ENCODE results near the gene AHDC1. TPM values are rescaled to one million over a fixed set of nuclear protein-coding genes. Genes with fewer than 3 reads are reported as not detected.

Gene AHDC1
- total and polyA plus RNA-seq, 8 donors = 10.4 to 27.5 (median 14.9) TPM

GRCh38 chr1:27650171-27650538 is 46.2 kb upstream of the AHDC1 start:
- H3K36me3 ChIP-seq = no peaks in the 10 kb centered on the region
- peak in 1 of 6 donors; percentile 15 for DNase-seq
- H3K4me3 ChIP-seq = no peak overlapping the region
- H3K9me3 ChIP-seq = no peaks in the 10 kb centered on the region
- ATAC-seq = no peak
- TF ChIP-seq, protein P1, sequence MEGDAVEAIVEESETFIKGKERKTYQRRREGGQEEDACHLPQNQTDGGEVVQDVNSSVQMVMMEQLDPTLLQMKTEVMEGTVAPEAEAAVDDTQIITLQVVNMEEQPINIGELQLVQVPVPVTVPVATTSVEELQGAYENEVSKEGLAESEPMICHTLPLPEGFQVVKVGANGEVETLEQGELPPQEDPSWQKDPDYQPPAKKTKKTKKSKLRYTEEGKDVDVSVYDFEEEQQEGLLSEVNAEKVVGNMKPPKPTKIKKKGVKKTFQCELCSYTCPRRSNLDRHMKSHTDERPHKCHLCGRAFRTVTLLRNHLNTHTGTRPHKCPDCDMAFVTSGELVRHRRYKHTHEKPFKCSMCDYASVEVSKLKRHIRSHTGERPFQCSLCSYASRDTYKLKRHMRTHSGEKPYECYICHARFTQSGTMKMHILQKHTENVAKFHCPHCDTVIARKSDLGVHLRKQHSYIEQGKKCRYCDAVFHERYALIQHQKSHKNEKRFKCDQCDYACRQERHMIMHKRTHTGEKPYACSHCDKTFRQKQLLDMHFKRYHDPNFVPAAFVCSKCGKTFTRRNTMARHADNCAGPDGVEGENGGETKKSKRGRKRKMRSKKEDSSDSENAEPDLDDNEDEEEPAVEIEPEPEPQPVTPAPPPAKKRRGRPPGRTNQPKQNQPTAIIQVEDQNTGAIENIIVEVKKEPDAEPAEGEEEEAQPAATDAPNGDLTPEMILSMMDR (IDR thresholded peaks at IDR 0.05) = no peak
- H3K27ac ChIP-seq = peak overlapping the region in 1 of 4 donors; percentile 17
- FAIRE-seq = no peak
- intact Hi-C loops (cut with DNase I) = no loop called here
- WGBS, 2 donors = 79 to 83% methylated on average over 1 of the region's 1 CpG
- H3K27me3 ChIP-seq = no peaks in the 10 kb centered on the region
- no peaks in the 10 kb centered on the region for H3K4me1 ChIP-seq

- no peak for ATAC-seq
- peak in 1 of 6 donors; percentile 7 for DNase-seq
- no peak overlapping the region for H3K4me3 ChIP-seq
- H3K9me3 ChIP-seq = no peaks in the 10 kb centered on the region
- FAIRE-seq = no peak
- WGBS, 2 donors = 90 to 92% methylated on average over 11 of the region's 11 CpGs
- no peaks in the 10 kb centered on the region for H3K4me1 ChIP-seq
- intact Hi-C loops (cut with DNase I) = no loop called here
- H3K36me3 ChIP-seq = no peaks in the 10 kb centered on the region
- H3K27me3 ChIP-seq = no peaks in the 10 kb centered on the region
- TF ChIP-seq, protein P1 (IDR thresholded peaks at IDR 0.05) = no peak
- no peak overlapping the region for H3K27ac ChIP-seq
Observed at GRCh38 chr1:27649306-27649635, 45.3 kb upstream of the AHDC1 start.

DNA sequence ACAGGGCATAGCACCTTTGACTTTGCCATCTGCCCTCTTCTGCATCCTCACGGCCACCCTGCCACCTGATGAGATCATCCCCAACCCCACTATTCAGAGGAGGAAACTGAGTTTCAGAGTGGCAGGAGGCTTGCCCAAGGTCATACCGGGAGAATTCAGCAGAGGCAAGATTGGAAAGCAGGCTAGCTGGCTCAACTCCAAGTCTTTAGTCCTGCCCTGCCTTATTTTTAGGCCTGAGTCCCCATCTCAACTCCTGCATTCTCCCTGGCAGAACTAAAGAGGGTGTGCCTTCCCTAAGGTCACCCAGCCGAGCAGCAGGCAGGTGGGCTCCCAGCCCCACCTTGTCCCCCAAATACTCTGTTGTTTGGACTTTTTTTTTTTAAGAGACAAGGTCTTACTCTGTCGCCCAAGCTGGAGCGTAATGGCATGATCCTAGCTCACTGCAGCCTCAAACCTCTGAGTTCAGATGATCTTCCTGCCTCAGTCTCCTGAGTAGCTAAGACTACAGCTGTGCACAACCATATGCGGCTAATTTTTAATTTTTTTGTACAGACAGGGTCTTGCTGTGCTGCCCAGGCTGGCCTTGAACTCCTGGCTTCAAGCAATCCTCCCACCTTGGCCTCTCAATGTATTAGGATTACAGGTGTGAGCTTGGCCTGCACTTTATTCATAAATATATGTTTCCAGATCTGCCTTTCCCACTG is 44.8 kb upstream of the AHDC1 start:
- 62 to 67% methylated on average over 6 of the region's 6 CpGs for WGBS, 2 donors
- H3K36me3 ChIP-seq = no peaks in the 10 kb centered on the region
- H3K27me3 ChIP-seq = no peaks in the 10 kb centered on the region
- no peak overlapping the region for H3K27ac ChIP-seq
- peak in 1 of 6 donors; percentile 14 for DNase-seq
- no peaks in the 10 kb centered on the region for H3K4me1 ChIP-seq
- no peak overlapping the region for H3K4me3 ChIP-seq
- H3K9me3 ChIP-seq = no peaks in the 10 kb centered on the region
- TF ChIP-seq, protein P1 (IDR thresholded peaks at IDR 0.05) = no peak
- intact Hi-C loops (cut with DNase I) = no loop called here
- no peak for FAIRE-seq
- ATAC-seq = peak in 2 of 4 donors; percentile 32 to 39

DNA sequence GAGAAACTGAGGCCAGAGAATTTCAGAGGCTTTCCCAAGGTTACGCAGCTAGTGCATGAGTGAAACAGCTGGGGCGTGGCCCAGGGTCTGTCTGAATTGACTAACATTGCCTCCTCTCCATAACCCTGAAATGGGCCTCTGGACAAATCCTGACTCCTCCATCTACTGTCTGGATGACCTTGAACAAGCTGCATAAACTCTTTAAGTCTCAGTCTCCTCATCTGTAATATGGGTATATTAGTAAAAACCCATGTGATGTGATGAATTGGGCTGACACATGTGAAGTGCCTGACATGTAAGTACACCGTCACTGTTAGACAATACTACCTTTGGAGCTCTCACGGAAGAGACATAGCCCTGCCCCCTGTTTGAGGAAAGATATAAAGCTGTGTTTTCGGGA is 43.4 kb upstream of the AHDC1 start:
- no peak for ATAC-seq
- Histone ChIP-seq H3K27ac (no peak overlapping the region), H3K9me3 (no peaks in the 10 kb centered on the region), H3K27me3 (no peaks in the 10 kb centered on the region), H3K36me3 (no peaks in the 10 kb centered on the region), H3K4me1 (no peaks in the 10 kb centered on the region), H3K4me3 (no peak overlapping the region)
- no peak for DNase-seq
- TF ChIP-seq, protein P1 (IDR thresholded peaks at IDR 0.05) = no peak
- 89 to 95% methylated on average over 5 of the region's 5 CpGs for WGBS, 2 donors
- intact Hi-C loops (cut with DNase I) = no loop called here
- FAIRE-seq = no peak

GRCh38 chr1:27646676-27647075 is 42.7 kb upstream of the AHDC1 start:
- intact Hi-C loops (cut with DNase I) = no loop called here
- ATAC-seq (no peak), FAIRE-seq (no peak), DNase-seq (peak in 1 of 6 donors; percentile 23)
- WGBS, 2 donors = 82 to 87% methylated on average over 8 of the region's 8 CpGs
- TF ChIP-seq, protein P1 (IDR thresholded peaks at IDR 0.05) = no peak
- no peaks in the 10 kb centered on the region for H3K27me3 ChIP-seq
- no peak overlapping the region for H3K27ac ChIP-seq
- no peak overlapping the region for H3K4me3 ChIP-seq
- H3K36me3 ChIP-seq = no peaks in the 10 kb centered on the region
- no peaks in the 10 kb centered on the region for H3K9me3 ChIP-seq
- H3K4me1 ChIP-seq = no peaks in the 10 kb centered on the region

All from pancreas (tissue), 10 donors.